Measurements from ENCODE around the gene RHOT2. TPM values are rescaled to one million over a fixed set of nuclear protein-coding genes. Genes with fewer than 3 reads are reported as not detected.
A peak's percentile ranks its signal among the peaks of the same experiment; 100 is the strongest.

RHOT2 gene
- total RNA-seq, 2 experiments from 2014 or later = 202 to 209 TPM

DNA sequence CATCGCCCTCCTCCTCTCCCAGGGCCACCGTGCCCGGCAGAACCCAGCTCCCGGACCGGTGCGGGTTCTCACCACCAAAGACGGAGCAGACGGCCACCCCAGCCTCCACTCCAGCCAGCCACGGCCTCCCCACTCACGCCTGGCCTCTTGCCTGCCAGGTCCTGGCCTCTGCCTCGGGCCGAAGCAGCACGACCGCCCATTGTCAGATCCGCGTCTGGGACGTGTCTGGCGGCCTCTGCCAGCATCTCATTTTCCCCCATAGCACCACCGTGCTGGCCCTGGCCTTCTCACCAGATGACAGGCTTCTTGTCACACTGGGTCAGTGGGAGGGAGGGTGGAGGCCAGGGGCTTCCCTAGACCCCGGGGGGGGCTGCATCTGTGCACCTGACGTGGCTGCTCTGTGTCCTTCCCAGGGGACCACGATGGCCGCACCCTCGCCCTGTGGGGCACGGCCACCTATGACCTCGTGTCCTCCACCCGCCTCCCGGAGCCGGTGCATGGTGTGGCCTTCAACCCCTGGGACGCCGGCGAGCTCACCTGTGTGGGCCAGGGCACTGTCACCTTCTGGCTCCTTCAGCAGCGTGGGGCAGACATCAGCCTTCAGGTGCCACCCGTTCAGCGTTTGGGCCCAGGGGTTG, 6.6 kb upstream of the RHOT2 start:
- Mint-ChIP-seq H3K9me3 (no peaks in the 10 kb centered on the region), H3K36me3 (ENCODE audit: low read depth) (no peaks in the 10 kb centered on the region), H3K27ac (no peak overlapping the region), H3K4me3 (peak overlapping the region; percentile 56), H3K4me1 (ENCODE audit: low read depth) (peaks cover 6% of the 10 kb centered on the region), H3K27me3 (no peaks in the 10 kb centered on the region)
- Histone ChIP-seq H3K27ac (ENCODE audit: low read depth in 1 of 2, low read length in 2 of 2) (no peak overlapping the region), H3K4me3 (ENCODE audit: low read length) (no peak overlapping the region), H3K27me3 (ENCODE audit: control insufficient read depth in 1 of 2, insufficient read depth in 2 of 2, low read length in 2 of 2) (no peaks in the 10 kb centered on the region), H3K9me3 (ENCODE audit: control insufficient read depth in 1 of 2, insufficient read depth in 1 of 2, low read length in 2 of 2) (no peaks in the 10 kb centered on the region), H3K36me3 (ENCODE audit: insufficient read depth, low read length) (no peaks in the 10 kb centered on the region), H3K4me1 (ENCODE audit: insufficient read depth, low read length) (peaks cover 16% of the 10 kb centered on the region)
- DNase-seq (no peak), ATAC-seq (ENCODE audit: poor library complexity) (no peak)
- TF ChIP-seq, protein P1, sequence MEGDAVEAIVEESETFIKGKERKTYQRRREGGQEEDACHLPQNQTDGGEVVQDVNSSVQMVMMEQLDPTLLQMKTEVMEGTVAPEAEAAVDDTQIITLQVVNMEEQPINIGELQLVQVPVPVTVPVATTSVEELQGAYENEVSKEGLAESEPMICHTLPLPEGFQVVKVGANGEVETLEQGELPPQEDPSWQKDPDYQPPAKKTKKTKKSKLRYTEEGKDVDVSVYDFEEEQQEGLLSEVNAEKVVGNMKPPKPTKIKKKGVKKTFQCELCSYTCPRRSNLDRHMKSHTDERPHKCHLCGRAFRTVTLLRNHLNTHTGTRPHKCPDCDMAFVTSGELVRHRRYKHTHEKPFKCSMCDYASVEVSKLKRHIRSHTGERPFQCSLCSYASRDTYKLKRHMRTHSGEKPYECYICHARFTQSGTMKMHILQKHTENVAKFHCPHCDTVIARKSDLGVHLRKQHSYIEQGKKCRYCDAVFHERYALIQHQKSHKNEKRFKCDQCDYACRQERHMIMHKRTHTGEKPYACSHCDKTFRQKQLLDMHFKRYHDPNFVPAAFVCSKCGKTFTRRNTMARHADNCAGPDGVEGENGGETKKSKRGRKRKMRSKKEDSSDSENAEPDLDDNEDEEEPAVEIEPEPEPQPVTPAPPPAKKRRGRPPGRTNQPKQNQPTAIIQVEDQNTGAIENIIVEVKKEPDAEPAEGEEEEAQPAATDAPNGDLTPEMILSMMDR (IDR thresholded peaks at IDR 0.05) = no peak
- CTCF ChIA-PET = interaction anchor here (1.7 kb wide), 1 partner anchor 269 kb away, joined by 4 read pairs; no protein-coding TSS in a partner anchor
- POLR2A ChIA-PET = no interaction called here
- intact Hi-C loops (cut with DNase I, micrococcal nuclease) = loop anchor here in 1 of 2 experiments (5.0 kb wide), 1 partner anchor 69 kb away; the partner anchor contains the start of gene RAB40C

DNA sequence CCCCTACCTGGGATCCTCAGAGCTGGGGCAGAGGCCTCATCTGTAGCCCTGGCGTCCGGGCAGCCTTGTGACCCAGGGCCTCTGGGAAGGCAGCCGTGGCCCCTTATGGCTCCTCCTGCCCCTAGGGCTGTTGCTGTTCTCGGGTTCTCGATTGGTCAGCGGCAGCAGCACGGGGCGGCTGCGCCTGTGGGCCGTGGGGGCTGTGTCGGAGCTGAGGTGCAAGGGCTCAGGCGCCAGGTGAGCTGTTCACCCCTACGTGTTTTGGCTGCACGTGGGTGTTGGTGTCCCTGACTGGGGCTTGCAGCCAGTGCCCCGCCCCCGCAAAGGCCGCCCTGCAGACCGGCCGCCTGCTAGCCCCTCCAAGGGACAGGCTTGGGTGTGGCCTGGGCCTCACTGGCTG, 5.8 kb upstream of the RHOT2 start:
- no peaks in the 10 kb centered on the region for H3K36me3 Mint-ChIP-seq (ENCODE audit: low read depth)
- POLR2A ChIA-PET = no interaction called here
- DNase-seq = no peak
- H3K4me1 Mint-ChIP-seq (ENCODE audit: low read depth) = peaks cover 6% of the 10 kb centered on the region
- no peak overlapping the region for H3K4me3 Mint-ChIP-seq
- intact Hi-C loops (cut with DNase I, micrococcal nuclease) = loop anchor here in 1 of 2 experiments (5.0 kb wide), 1 partner anchor 70 kb away; the partner anchor contains the start of gene RAB40C
- CTCF ChIA-PET = interaction anchor here (1.7 kb wide), 1 partner anchor 270 kb away, joined by 4 read pairs; no protein-coding TSS in a partner anchor
- no peak overlapping the region for H3K4me3 ChIP-seq (ENCODE audit: low read length)
- H3K4me1 ChIP-seq (ENCODE audit: insufficient read depth, low read length) = peaks cover 24% of the 10 kb centered on the region
- no peaks in the 10 kb centered on the region for H3K27me3 Mint-ChIP-seq
- no peak overlapping the region for H3K27ac ChIP-seq (ENCODE audit: low read depth in 1 of 2, low read length in 2 of 2)
- H3K27me3 ChIP-seq (ENCODE audit: control insufficient read depth in 1 of 2, insufficient read depth in 2 of 2, low read length in 2 of 2) = no peaks in the 10 kb centered on the region
- H3K36me3 ChIP-seq (ENCODE audit: insufficient read depth, low read length) = no peaks in the 10 kb centered on the region
- ATAC-seq (ENCODE audit: poor library complexity) = no peak
- no peak overlapping the region for H3K27ac Mint-ChIP-seq
- no peaks in the 10 kb centered on the region for H3K9me3 Mint-ChIP-seq
- TF ChIP-seq, protein P1 (IDR thresholded peaks at IDR 0.05) = no peak
- H3K9me3 ChIP-seq (ENCODE audit: control insufficient read depth in 1 of 2, insufficient read depth in 1 of 2, low read length in 2 of 2) = no peaks in the 10 kb centered on the region

DNA sequence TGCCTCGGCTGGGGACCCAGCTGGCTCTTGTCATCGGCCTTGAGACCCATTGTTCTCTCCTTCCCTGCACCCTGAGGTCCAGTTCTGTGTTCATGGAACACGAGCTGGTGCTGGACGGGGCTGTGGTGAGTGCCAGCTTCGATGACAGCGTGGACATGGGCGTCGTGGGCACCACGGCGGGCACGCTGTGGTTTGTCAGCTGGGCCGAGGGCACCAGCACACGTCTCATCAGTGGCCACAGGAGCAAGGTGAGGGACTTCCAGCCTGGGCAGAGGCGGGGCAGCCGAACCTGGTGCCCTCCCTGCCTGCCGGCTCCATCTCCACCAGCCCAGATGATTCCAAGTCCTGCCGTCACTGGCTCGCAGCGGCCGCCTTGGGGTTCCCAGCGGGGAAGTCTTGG, 5.3 kb upstream of the RHOT2 start:
- ChIA-PET CTCF (interaction anchor here (1.7 kb wide), 1 partner anchor 270 kb away, joined by 4 read pairs; no protein-coding TSS in a partner anchor), POLR2A (no interaction called here)
- H3K27ac Mint-ChIP-seq = no peak overlapping the region
- DNase-seq (no peak), ATAC-seq (ENCODE audit: poor library complexity) (no peak)
- Histone ChIP-seq H3K9me3 (ENCODE audit: control insufficient read depth in 1 of 2, insufficient read depth in 1 of 2, low read length in 2 of 2) (no peaks in the 10 kb centered on the region), H3K27me3 (ENCODE audit: control insufficient read depth in 1 of 2, insufficient read depth in 2 of 2, low read length in 2 of 2) (no peaks in the 10 kb centered on the region), H3K4me1 (ENCODE audit: insufficient read depth, low read length) (peaks cover 29% of the 10 kb centered on the region), H3K4me3 (ENCODE audit: low read length) (no peak overlapping the region), H3K27ac (ENCODE audit: low read depth in 1 of 2, low read length in 2 of 2) (no peak overlapping the region), H3K36me3 (ENCODE audit: insufficient read depth, low read length) (no peaks in the 10 kb centered on the region)
- peaks cover 9% of the 10 kb centered on the region for H3K4me1 Mint-ChIP-seq (ENCODE audit: low read depth)
- H3K4me3 Mint-ChIP-seq = no peak overlapping the region
- intact Hi-C loops (cut with DNase I, micrococcal nuclease) = loop anchor here in 1 of 2 experiments (5.0 kb wide), 1 partner anchor 70 kb away; the partner anchor contains the start of gene RAB40C
- TF ChIP-seq, protein P1 (IDR thresholded peaks at IDR 0.05) = no peak
- no peaks in the 10 kb centered on the region for H3K36me3 Mint-ChIP-seq (ENCODE audit: low read depth)
- H3K27me3 Mint-ChIP-seq = no peaks in the 10 kb centered on the region
- H3K9me3 Mint-ChIP-seq = no peaks in the 10 kb centered on the region
